T follicular helper cell (primary cell): ENCODE results near the gene ABHD17A.

Source experiments
- DNase-seq: peaks from one replicate; pipeline ENCODE4 v3.0.0-alpha.2; 2020; ENCODE audit warnings: low read depth

ABHD17A gene

DNA sequence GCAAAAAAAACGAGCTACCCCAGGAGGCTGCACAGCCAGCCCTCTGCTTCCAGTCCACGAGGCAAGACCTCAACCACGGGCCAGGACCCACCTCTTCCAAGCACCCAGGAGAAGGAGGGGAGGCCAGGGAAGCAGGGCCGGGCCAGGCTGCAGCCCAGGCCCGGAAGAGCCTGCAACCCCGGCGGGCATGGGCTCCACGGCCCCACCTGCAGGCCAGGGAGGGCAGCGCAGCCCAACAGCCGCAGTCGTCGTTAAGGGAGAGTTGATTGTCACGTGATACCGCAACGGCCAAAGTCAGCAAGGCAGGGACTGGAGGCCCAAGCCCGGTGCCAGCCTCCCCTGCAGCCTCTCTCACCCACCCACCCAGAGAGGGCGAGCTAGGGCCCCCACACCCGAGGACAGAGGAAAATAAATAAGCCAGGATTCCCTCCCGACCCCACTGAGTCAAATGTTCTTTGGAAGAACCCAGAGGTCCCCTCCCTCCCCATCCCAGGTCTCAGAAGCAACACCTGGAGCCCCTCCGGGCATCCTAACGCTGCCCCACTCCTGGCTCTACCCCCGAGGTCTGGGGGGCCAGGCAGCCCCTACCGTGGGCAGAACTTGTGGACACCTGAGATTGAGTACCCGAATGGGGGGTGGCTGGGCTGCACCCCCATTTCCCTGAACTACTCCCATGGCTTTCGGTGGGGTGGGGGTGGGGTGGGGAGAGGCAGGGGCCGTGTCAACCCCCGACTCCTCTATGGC lies 31.8 kb downstream of the ABHD17A start:
- peak; percentile 77 for DNase-seq

DNA sequence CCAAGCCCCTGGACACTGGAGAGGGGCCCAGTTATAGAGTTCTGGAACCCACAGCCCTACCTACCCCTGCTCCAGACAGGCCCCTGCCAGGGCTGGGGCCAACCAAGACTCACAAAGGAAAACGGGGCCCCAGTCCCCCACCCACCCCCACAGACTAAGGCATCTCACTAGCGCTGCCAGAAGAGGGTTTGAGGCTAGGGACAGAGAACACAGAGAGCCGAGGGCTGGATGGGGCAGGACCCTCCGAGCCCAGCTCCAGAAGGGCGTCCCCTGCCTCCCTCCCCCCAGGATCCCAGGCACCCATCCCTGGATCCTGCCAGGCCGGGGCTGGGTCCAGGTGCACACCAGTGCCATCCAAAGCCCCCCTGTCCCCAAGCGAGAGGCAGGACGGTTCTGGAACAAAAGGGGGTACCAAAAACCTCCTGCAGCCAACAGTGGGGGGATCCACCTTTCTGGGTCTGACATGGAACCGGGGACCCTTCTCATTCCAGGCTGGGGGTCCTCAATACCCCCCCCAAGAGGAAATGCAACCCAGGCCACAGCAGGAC lies 32.6 kb downstream of the ABHD17A start:
- DNase-seq, result no peak

GRCh38 chr19:1851654-1852580 lies 33.4 kb downstream of the ABHD17A start:
- DNase-seq, result peak; percentile 70

GRCh38 chr19:1850809-1851653 lies 34.3 kb downstream of the ABHD17A start:
- no peak for DNase-seq

- no peak for DNase-seq
Measured at GRCh38 chr19:1849886-1850398, 35.4 kb downstream of the ABHD17A start.

DNA sequence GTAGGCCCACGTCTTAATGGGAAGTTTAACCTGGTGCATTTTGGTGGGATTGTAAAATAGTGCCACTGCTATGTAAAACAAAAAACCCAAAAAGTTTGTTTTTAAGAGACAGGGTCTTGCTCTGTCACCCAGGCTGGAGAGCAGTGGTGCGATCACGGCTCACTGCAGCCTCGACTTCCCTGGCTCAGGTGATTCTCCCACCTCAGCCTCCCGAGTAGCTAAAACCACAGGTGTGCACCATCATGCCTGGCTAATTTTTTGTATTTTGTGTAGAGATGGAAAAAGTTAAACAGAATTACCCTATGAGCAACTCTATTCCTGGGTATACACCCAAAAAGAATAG lies 36.2 kb downstream of the ABHD17A start:
- no peak for DNase-seq

DNA sequence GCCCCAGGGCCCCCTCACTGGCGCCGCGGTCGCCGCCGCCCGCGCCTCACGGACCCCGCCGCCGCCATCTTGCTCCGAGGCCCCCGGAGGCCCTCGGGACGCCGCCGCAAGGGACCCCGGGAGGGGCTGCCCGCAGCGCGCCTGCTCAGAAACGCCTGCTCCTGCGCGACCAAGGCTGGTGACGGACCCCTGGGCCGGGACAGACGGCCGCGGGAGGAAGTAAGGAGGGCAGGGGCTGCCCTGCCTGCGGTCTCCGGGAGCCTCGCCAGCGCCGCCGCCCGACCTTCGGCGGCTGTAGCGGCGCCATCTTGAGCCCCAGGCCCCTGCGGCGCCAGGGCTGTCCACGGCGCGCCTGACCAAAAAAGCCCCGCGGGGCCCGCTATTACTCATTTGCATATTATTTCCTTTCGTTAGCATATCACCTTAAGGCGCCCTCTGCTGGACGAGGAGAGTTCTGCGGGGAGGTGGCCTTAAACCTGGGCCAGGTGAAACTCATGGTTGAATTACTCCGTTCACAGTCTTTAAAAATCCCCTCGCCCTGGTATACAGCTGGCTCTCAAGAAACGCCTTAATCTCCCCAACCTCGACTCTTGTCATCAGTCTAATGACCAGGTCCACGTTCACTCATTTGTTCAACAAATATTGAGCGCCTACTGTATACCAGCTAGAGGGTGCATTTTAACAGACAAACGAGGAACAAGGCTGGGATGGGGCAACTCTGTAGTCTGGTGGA lies 36.7 kb downstream of the ABHD17A start, which contains the start of gene REXO1:
TSS of gene REXO1 (minus strand) at position 85 of the 733 bp plus-strand sequence. CDS start 125 bp downstream, outside the sequence.
- peak; percentile 98 for DNase-seq

DNA sequence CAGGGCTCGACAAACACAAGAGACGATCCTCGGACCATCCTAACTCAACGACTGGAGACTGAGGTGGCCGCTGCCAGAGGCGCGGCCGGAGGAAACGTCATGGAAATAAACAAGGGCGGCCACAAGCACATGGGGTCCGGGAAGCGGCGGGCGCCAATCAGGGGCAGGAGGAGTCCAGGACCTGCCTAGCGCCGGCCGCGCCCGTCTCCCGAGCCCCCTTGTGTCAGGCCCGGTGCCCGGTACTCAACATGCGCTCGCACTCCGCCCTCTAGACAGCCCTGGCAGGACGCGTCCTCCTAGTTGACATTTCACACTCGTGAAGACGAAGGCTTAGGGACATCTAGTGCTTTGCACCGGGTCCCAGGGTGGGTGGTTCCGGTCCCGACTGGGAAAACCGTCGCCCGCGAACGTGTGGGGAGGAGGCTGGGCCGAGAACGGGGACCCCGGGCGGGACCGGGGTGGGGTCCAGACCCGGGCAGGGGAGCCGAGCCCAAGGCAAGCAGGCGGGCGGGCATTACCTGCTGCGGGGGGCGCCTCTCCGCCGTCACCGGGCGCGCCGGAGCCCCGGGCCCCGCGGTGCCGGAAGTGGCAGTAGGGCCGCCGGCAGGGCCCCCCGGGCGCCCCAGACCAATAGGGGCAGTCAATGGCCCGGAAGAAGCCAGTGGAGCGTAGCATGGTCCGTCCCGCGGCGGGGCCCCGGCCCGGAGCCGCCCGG lies 37.5 kb downstream of the ABHD17A start:
- no peak for DNase-seq

DNA sequence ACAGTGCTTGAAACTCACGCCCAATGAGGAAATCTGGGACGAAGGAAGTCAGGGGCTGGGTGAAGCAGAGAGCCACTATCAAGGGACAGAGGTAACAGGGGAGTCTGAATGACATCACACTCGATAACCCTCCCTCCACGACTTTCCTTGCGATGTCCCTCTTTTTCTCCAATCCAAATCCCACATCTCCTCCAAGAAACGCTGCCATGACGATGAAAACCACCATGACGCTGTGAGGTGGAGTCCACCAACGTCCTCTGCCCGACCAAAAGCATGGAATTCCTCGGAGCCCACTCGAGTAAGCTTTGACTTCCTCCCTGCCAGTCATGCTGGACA lies 38.0 kb downstream of the ABHD17A start:
- DNase-seq, result no peak

- no peak for DNase-seq
Measured at GRCh38 chr19:1846517-1847204, 38.6 kb downstream of the ABHD17A start.

GRCh38 chr19:1845642-1846041 lies 39.7 kb downstream of the ABHD17A start:
- no peak for DNase-seq

DNA sequence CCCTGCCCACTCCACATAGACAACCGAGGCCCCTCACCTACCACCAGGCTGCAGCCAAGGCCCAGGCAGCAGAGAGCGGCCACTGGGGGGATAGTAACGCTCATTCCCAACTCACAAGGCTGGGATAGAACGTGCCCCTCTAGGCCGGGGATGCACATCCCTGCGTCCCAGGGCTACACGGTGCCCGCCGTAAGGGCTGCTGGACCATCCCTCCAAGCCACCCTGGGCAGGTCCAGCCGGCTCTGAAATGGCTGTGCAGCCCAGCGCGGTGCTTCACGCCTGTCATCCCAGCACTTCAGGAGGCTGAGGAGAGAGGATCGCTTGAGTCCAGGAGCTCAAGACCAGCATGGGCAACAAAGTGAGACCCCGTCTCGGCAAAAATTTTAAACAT lies 40.2 kb downstream of the ABHD17A start:
- no peak for DNase-seq

DNA sequence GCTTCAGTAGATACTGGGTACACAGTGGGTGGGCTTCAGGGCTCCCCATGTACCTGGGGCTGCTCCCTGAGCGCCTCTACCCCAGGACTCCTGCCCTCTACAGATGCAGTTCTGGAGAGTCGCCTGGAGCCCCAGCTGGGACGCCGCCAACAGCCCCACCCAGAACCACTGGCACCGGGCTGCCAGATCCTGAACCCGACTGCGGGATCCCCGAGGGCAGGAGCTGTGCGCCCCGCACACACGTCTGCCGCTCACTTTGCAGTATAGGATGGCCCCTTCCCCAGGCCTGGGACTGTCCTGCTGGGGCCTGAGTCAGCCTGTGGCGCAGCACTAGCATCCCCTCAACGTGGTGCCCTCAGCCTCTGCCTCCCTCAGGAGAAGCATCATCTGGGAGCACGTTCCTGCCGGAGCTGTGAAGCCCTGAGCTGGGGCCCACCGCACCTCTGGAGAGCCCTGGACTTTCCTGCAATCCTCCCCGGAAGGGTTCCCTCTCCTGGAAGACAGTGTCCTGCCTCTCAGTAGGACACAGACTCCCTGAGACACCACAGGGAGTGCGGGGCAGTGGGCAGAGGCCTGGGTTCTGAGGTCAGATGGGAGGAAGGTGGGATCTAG lies 40.7 kb downstream of the ABHD17A start:
- DNase-seq, result no peak

GRCh38 chr19:1843646-1844394 lies 41.5 kb downstream of the ABHD17A start:
- DNase-seq, result no peak

DNA sequence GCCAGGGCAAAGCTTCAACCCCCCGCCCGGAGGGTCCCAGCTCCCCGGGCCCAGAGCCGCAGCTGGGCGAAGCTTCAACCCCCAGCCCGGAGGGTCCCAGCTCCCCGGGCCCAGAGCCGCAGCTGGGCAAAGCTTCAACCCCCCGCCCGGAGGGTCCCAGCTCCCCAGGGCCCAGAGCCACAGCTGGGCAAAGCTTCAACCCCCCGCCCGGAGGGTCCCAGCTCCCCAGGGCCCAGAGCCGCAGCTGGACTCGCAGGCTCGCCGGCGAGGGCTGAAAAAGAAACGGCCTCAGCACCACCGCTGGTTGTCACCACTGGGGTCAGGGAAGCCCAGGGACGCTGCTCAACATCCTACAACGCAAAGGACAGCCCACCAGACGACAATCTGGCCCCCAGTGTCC lies 42.2 kb downstream of the ABHD17A start:
- DNase-seq, result no peak

GRCh38 chr19:1841209-1841924 lies 43.9 kb downstream of the ABHD17A start:
- DNase-seq, result no peak

GRCh38 chr19:1840541-1841115 lies 44.7 kb downstream of the ABHD17A start:
- no peak for DNase-seq
